DND-41 (cell line): ENCODE measurements around the gene ASCL2.

Experiments
- ATAC-seq: fragments of 200-7000 bp; cut with Tn5 transposase; 3 replicates; pipeline ENCODE4 v1.9.1; 2021; ENCODE audit warnings: low read depth; ENCODE audit not compliant: insufficient read depth
- DNase-seq: peaks from one replicate; pipeline ENCODE4 v3.0.0-alpha.2; 2020
- H2AFZ ChIP-seq: 2 replicates; pipeline ENCODE4 v1.6.0; 2012; ENCODE audit warnings: low read depth, low read length
- H3K27ac ChIP-seq: 2 replicates; pipeline ENCODE4 v1.5.1; 2012; ENCODE audit warnings: low read length, inconsistent platforms
- H3K27me3 ChIP-seq: fragments of 200-600 bp; sonication (generic); 2 replicates; pipeline ENCODE4 v1.6.0; 2012; ENCODE audit warnings: low read length, mild to moderate bottlenecking, inconsistent platforms; ENCODE audit not compliant: insufficient read depth, poor library complexity
- H3K36me3 ChIP-seq: 2 replicates; pipeline ENCODE4 v1.5.1; 2012; ENCODE audit warnings: low read length, inconsistent platforms; ENCODE audit not compliant: insufficient read depth
- H3K4me1 ChIP-seq: 2 replicates; pipeline ENCODE4 v1.5.1; 2012; ENCODE audit warnings: mild to moderate bottlenecking, low read length; ENCODE audit not compliant: insufficient read depth
- H3K4me2 ChIP-seq: 2 replicates; pipeline ENCODE4 v1.6.0; 2012; ENCODE audit warnings: mild to moderate bottlenecking, moderate library complexity, low read length, inconsistent platforms; ENCODE audit not compliant: insufficient read depth
- H3K4me3 ChIP-seq, 2 experiments: fragments of 200-600 bp in 1 of 2; shearing (Covaris generic) in 1 of 2; 2 replicates each; pipeline ENCODE4 v1.5.1; 2012 to 2016; ENCODE audit warnings: inconsistent platforms in 2 of 2, low read length in 2 of 2, mild to moderate bottlenecking in 2 of 2, low read depth in 1 of 2, moderate library complexity in 1 of 2
- H3K79me2 ChIP-seq: 2 replicates; pipeline ENCODE4 v1.6.0; 2012; ENCODE audit warnings: low read length, inconsistent platforms; ENCODE audit not compliant: insufficient read depth
- H3K9ac ChIP-seq: 2 replicates; pipeline ENCODE4 v1.6.0; 2012; ENCODE audit warnings: low read depth, mild to moderate bottlenecking, inconsistent platforms, low read length, moderate library complexity
- H3K9me3 ChIP-seq: 2 replicates; pipeline ENCODE4 v1.5.1; 2012; ENCODE audit warnings: low read length, moderate library complexity, mild to moderate bottlenecking, inconsistent platforms; ENCODE audit not compliant: insufficient read depth, severe bottlenecking
- H4K20me1 ChIP-seq: 2 replicates; pipeline ENCODE4 v1.6.0; 2012; ENCODE audit warnings: low read length; ENCODE audit not compliant: insufficient read depth
- EZH2 ChIP-seq: IDR thresholded peaks from 3 replicates; pipeline ENCODE4 v1.6.1; 2012; ENCODE audit warnings: borderline replicate concordance, low read depth, mild to moderate bottlenecking, moderate library complexity, low read length, inconsistent platforms; ENCODE audit not compliant: severe bottlenecking
- TF ChIP-seq, protein P1 (sequence below): IDR thresholded peaks from 2 replicates; pipeline ENCODE4 v1.5.1; 2012; ENCODE audit warnings: borderline replicate concordance, low read length, moderate library complexity, mild to moderate bottlenecking; ENCODE audit not compliant: poor library complexity, severe bottlenecking; ENCODE audit errors: extremely low read depth

The ASCL2 gene

DNA sequence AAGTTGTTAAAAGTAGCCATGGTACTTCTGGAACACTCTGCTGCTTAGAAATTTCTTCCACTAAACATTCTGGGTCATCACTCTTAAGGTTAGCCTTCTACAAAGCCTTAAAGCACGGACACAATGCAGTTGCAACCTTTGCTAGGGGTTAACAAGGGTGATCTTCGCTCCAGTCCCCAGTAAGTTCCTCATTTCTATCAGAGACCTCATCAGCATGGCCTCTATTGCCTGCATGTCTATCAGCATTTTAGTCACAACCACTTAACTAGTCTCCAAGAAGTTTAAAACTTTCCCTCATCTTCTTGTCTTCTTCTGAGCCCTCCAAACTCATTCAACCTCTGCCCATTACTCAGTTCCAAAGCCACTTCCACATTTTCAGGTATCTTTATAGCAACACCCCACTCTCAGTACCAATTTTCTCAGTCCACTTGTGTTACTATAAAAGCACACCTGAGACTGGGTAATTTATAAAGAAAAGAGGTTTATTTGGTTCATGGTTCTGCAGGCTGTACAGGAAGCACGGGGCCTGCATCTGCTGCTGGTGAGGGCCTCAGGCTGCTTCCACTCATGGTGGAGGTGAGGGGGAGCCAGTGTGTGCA lies 50.1 kb downstream of the ASCL2 start:
- H3K36me3 ChIP-seq = no peaks in the 10 kb centered on the region
- no peak overlapping the region for H2AFZ ChIP-seq
- ATAC-seq (no peak), DNase-seq (no peak)
- no peak overlapping the region for H3K4me3 ChIP-seq
- H3K9me3 ChIP-seq = no peaks in the 10 kb centered on the region
- no peaks in the 10 kb centered on the region for H3K79me2 ChIP-seq
- TF ChIP-seq, protein P1, sequence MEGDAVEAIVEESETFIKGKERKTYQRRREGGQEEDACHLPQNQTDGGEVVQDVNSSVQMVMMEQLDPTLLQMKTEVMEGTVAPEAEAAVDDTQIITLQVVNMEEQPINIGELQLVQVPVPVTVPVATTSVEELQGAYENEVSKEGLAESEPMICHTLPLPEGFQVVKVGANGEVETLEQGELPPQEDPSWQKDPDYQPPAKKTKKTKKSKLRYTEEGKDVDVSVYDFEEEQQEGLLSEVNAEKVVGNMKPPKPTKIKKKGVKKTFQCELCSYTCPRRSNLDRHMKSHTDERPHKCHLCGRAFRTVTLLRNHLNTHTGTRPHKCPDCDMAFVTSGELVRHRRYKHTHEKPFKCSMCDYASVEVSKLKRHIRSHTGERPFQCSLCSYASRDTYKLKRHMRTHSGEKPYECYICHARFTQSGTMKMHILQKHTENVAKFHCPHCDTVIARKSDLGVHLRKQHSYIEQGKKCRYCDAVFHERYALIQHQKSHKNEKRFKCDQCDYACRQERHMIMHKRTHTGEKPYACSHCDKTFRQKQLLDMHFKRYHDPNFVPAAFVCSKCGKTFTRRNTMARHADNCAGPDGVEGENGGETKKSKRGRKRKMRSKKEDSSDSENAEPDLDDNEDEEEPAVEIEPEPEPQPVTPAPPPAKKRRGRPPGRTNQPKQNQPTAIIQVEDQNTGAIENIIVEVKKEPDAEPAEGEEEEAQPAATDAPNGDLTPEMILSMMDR = no peak
- no peak for TF ChIP-seq EZH2
- H3K4me1 ChIP-seq = no peaks in the 10 kb centered on the region
- H4K20me1 ChIP-seq = no peaks in the 10 kb centered on the region
- H3K9ac ChIP-seq = no peak overlapping the region
- no peaks in the 10 kb centered on the region for H3K27me3 ChIP-seq
- H3K4me2 ChIP-seq = no peak overlapping the region
- H3K27ac ChIP-seq = no peak overlapping the region

DNA sequence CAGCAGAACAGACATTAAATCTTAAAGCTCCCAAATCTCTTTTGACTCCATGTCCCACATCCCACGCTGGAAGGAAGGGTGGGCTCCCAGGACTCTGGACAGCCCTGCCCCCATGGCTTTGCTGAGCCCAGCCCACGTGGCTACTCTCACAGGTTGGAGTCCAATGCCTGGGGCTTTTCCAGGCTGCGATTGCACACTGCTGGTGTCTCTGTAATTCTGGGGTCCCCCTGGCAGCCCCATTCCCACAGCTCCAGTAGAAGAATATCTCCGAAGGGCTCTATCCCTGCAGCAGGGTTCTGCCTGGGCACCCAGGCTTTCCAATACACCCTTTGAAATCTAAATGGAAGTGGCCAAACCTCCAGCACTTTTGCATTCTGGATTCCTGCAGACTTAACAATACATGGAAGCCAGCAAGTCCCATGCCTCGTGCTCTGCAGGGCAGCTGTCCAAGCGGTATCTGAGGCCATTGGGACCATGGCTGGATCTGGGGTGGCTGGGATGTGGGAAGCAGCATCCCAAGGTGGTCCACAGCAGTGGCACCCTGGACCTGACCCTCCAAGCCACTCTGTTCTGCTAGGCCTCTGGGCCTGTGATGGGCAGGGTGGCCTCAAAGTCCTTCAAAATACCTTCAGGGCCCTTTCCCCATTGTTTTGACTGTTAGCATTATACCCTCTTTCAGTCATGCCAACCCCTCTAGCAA lies 50.9 kb downstream of the ASCL2 start:
- Histone ChIP-seq H3K79me2 (no peaks in the 10 kb centered on the region), H3K4me3 (no peak overlapping the region), H3K4me2 (no peak overlapping the region), H3K36me3 (no peaks in the 10 kb centered on the region), H3K27me3 (no peaks in the 10 kb centered on the region), H3K9me3 (no peaks in the 10 kb centered on the region), H4K20me1 (no peaks in the 10 kb centered on the region), H3K4me1 (no peaks in the 10 kb centered on the region), H3K9ac (no peak overlapping the region), H3K27ac (no peak overlapping the region), H2AFZ (no peak overlapping the region)
- no peak for DNase-seq
- TF ChIP-seq EZH2 = no peak
- TF ChIP-seq, protein P1 = no peak
- ATAC-seq = no peak
